Right cardiac atrium (tissue), 5 donors: Measurements from ENCODE around the gene CTBP2. TPM values are rescaled to one million over a fixed set of nuclear protein-coding genes. Genes with fewer than 3 reads are reported as not detected.
A peak's percentile ranks its signal among the peaks of the same experiment; 100 is the strongest.

Source experiments
- ATAC-seq, 2 donors: fragments of 200-7000 bp; cut with Tn5 transposase; one replicate each; pipeline versions ENCODE4 v1.8.0 to v1.9.1; 2020; ENCODE audit warnings: moderate library complexity in 2 of 2, mild to moderate bottlenecking in 1 of 2
- DNase-seq, 3 donors: peaks; one replicate each; pipeline ENCODE4 v3.0.0-alpha.2; 2020
- H3K27ac ChIP-seq: one replicate; pipeline ENCODE4 v1.5.1; 2013; ENCODE audit warnings: mild to moderate bottlenecking, low read length, control low read depth, moderate library complexity
- H3K27me3 ChIP-seq: one replicate; pipeline ENCODE4 v1.6.1; 2013; ENCODE audit not compliant: control insufficient read depth, insufficient read depth
- H3K4me1 ChIP-seq: one replicate; pipeline ENCODE4 v1.6.1; 2013; ENCODE audit warnings: low read length; ENCODE audit not compliant: control insufficient read depth, insufficient read depth
- H3K4me3 ChIP-seq: one replicate; pipeline ENCODE4 v1.5.1; 2013; ENCODE audit warnings: low read length, control low read depth
- H3K9me3 ChIP-seq: one replicate; pipeline ENCODE4 v1.6.1; 2013; ENCODE audit warnings: low read length; ENCODE audit not compliant: control insufficient read depth
- WGBS: extraction: QIAGEN DNeasy Blood & Tissue Kit; methylation state at CpG from one replicate; pipeline ENCODE4 v1.1.7; 2013; 5-methylcytosine and 5-hydroxymethylcytosine counted together
- intact Hi-C, 4 donors: fragments of 100-400 bp; cut with DNase I; formaldehyde crosslinking; loops; one replicate each; pipeline versions ENCODE4 v1.11.0 to v1.14.0; 2022 to 2023
- polyA plus RNA-seq: library from polyadenylated mRNA; stranded (reverse); fragments of 200-250 nt; gene quantifications from one replicate; pipeline ENCODE4 v1.2.3, GENCODE V29; 2013
- total RNA-seq, 4 donors: library from RNA; stranded (reverse); fragmentation: NEBNext Ultra II Directional; extraction: Animal tissue kit (Norgen Biotek cat#: 25700); gene quantifications; one replicate each; pipeline ENCODE4 v1.2.1, GENCODE V29; 2021
- donor health status: healthy with polysubstance abuse.
- donor health status: DM: no; HTN: yes; CAD: no.
- donor health status: DM: no; HTN: no; CAD: no.
- donor health status: DM: no; HTN: yes; CAD: no; lungs with severe emphysema.
- donor health status: DM: yes; HTN: yes; CAD: no.

The CTBP2 gene
- total and polyA plus RNA-seq, 5 donors, result 16.6 to 38.7 (median 37.6) TPM

DNA sequence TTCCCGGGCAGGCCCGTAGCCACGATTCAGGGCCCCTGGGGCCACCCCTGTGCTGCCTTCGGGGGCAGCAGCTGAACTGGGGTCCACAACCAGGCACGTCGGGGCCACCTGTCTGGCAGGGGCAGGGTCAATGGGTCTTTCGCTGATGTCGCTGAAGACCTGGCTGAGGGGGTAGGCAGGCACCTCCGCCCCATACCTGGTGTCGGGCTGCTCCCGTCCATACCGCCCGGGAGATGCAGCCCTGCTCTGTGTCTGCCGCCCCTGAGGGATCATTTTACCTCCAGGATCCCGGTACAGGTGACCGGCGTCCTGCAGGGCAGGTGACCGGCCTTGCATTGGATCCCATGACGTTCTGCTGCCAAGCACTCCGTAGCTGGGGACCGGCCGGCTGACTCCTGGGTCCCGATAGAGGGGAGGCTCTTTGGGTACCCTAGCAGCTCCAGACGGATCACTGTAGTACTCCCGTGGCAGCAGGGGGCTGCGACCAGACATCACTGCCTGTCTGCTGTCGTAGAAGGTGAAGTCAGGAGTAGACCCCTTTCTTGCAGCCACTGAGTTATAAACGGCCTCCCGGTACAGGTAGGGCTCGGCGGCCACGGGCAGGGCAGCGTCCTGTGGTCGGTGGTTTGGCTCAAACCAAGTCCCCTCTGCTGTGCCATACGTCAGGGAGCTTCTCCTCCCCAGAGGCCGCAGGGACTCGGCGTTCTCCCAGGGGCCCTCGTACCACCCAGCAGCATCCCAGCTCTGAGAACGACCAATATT, 133.2 kb downstream of the CTBP2 start:
- peaks cover 22% of the 10 kb centered on the region for H3K4me1 ChIP-seq
- intact Hi-C loops, result no loop called here
- DNase-seq, result peak in 1 of 3 donors; percentile 48

DNA sequence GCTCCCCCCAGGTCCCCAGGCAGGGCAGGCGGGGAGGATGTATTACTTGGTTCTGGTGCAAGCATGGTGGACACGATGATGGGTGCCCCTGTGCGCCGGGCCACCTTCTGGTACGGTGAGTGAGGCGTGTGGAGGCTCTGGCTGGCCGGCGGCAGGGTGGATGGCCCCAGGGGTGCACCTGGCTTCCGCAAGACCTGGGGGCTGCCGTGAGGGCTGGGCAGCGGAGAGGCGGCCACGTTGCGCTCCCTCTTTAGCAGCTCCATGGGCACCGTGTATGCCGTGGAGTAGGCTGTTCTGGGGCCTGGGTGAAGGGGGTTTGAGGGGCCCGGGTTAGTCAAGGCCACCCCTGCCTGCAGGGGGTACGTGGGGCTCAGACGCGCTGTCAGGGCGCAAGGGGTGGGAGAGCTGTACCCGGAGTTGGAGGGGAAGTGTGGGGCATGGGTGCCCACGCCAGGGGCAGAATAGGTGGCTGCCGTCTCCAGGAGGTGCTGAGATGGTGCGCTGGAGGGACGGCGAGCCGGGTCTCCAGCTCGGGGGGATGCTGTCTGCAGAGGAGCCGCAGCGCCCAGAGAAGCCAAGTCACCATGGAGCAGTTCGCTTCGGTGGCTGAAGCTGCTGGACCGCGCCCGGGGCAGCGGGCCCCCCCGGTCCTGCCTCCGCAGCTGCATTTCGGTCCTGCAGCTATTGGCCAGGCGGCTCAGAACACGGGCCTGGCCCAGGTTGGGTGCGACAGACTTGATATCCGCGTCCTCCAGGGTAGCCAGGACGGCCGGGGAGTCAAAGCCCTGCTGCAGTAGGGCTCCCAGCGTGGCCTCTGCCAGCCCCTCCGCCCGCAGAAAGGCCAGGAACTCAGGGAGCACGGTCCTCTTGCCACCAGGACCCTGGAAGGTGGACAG, 134.1 kb downstream of the CTBP2 start:
- WGBS, result 96% methylated on average over 51 of the region's 51 CpGs
- Histone ChIP-seq H3K27me3 (no peaks in the 10 kb centered on the region), H3K27ac (no peak overlapping the region), H3K9me3 (no peaks in the 10 kb centered on the region), H3K4me3 (no peak overlapping the region), H3K4me1 (peaks cover 28% of the 10 kb centered on the region)
- ATAC-seq (no peak), DNase-seq (peak in 1 of 3 donors; percentile 37)
- intact Hi-C loops, result no loop called here

More for the DNA sequence above, 133.2 kb downstream of the CTBP2 start:
- WGBS, result 94% methylated on average over 40 of the region's 40 CpGs
- H3K27me3 ChIP-seq, result no peaks in the 10 kb centered on the region
- ATAC-seq, result no peak
- no peaks in the 10 kb centered on the region for H3K9me3 ChIP-seq
- H3K27ac ChIP-seq, result peak overlapping the region; percentile 8
- no peak overlapping the region for H3K4me3 ChIP-seq

DNA sequence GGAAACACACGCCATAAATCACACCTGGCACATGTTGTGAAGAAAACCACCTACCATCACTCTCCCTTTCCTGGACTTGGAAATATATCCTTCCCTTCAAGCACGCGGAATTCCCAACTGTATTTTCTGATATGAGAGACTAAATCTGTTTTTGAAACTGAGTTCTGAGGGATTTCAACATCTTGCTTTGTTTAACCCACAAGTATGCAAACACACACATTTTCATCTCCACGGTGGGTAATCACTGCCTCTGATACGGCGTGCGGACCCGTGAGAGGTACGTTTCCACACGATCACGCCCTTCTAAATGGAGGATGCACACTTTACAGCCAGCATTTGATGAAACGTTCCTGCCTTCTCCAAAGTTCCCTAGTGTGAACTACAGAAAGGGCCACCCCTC, 135.0 kb downstream of the CTBP2 start:
- DNase-seq (no peak), ATAC-seq (no peak)
- intact Hi-C loops, result no loop called here
- no peak overlapping the region for H3K4me3 ChIP-seq
- no peaks in the 10 kb centered on the region for H3K27me3 ChIP-seq
- H3K27ac ChIP-seq, result peak overlapping the region; percentile 25
- peaks cover 23% of the 10 kb centered on the region for H3K4me1 ChIP-seq
- H3K9me3 ChIP-seq, result no peaks in the 10 kb centered on the region
- WGBS, result 46% methylated on average over 12 of the region's 12 CpGs

DNA sequence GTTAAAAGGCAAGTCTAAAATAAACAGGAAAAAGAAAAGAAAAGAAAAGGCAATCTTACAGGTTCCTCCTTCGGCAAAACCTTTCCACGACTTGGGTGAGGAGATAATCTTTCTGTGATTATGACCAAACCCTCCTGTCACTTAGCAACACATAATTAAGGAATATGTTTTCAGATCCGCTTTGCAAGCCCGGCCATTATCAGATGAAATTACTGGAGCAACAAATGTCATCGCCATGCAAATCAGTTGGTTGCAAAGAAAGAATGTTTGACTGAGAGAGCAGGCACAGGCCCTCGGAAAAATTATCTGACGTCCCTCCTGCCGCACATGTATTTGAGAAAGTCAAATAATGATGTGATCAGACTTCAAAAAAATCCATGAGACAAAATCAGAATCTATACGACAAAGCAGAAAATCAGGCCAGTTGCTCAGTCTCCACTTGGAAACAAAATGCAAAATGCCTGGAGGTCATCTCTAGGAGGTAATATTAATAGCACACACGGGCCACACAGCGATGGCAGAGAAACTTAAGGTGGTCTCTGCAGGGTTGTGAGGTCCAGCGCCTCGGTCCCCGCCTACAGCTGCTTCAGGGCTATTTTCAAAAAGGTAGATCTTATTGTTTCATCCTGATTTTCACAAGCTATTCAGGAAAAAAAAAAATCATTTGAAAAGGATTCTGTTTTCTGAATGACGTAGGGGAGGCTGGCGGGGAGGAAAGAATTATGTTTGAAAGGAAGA, 135.7 kb downstream of the CTBP2 start:
- DNase-seq (peak in 1 of 3 donors; percentile 13), ATAC-seq (no peak)
- H3K4me3 ChIP-seq, result no peak overlapping the region
- no peaks in the 10 kb centered on the region for H3K9me3 ChIP-seq
- 44% methylated on average over 16 of the region's 16 CpGs for WGBS
- peaks cover 27% of the 10 kb centered on the region for H3K4me1 ChIP-seq
- no peak overlapping the region for H3K27ac ChIP-seq
- intact Hi-C loops, result no loop called here
- H3K27me3 ChIP-seq, result no peaks in the 10 kb centered on the region

DNA sequence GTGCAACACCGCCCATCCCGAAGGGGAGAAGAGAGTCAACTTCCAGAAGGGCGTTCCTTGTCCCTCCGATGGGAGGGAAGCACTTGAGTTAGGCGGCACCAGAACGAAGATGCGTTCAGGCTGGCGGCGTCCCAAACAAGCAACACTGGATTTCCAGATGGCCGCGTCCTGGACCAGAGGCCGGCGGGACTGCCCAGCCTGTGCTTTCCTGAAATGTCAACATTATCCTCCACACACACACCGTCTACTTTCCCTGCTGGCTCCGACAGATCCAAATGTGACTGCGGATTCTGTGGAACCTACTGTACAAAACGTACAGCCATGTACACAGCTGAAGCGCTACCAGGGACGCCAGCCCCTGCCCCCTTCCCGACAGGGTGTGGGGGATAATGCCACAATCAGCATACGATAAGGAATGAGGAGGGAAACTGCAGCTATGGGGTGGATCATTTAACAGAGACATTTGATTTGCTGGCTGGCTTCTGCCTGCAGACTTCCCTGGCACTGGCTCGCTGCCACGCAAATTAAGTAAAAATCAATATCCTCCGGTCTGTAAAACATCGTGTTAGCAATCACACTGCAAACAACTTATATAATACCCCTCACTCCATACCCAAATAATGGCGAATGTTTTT, 136.4 kb downstream of the CTBP2 start:
- Histone ChIP-seq H3K27ac (peak overlapping the region; percentile 63), H3K9me3 (no peaks in the 10 kb centered on the region), H3K4me3 (no peak overlapping the region), H3K4me1 (peaks cover 27% of the 10 kb centered on the region), H3K27me3 (no peaks in the 10 kb centered on the region)
- 27% methylated on average over 26 of the region's 26 CpGs for WGBS
- ATAC-seq (peak; percentile 53 to 62), DNase-seq (peak; percentile 73 to 91 (median 87))
- intact Hi-C loops, result no loop called here

DNA sequence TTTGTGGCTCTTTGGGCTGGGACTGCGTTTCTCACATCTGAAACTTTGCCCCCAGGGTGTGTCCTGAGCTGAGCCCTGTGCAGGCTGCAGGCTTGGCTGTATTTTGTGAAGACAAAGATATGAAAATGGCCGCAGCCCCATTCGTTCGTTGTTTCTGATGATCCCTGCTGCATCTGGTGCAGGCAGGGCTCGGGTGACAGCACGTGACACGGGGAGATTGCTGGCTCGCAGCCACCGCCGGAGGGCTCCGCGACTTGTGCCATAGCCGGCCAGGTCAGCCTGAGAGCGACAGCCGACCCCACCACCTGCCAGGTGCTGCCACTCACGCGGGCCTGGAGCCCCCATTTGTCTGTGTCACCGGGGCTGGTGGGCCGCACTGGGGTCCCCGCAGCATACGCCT, 137.1 kb downstream of the CTBP2 start:
- no peaks in the 10 kb centered on the region for H3K27me3 ChIP-seq
- H3K27ac ChIP-seq, result peak overlapping the region; percentile 63
- ATAC-seq (peak; percentile 6 to 27), DNase-seq (peak in 2 of 3 donors; percentile 81 to 83)
- 54% methylated on average over 21 of the region's 21 CpGs for WGBS
- H3K4me3 ChIP-seq, result no peak overlapping the region
- H3K9me3 ChIP-seq, result no peaks in the 10 kb centered on the region
- peaks cover 28% of the 10 kb centered on the region for H3K4me1 ChIP-seq
- intact Hi-C loops, result no loop called here

DNA sequence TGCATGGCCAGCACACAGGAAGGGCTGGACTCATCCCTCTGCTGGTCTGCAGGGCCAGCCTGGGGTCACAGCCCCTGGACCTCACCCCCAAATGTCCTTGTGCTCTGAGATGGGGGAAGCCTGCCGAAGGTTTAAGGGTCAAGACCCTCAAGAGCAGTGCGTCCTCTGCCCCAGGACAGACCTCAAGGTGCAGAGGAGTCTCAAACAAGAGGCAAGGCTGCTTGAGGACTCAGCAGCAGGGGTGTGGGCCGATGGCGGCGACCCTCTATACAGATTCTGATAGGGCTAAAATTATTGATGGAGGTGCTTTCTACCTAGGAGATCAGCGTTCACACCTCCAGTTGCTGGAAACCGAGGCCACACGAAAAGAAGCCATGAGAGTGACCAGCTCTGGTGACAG, 137.7 kb downstream of the CTBP2 start:
- H3K9me3 ChIP-seq, result no peaks in the 10 kb centered on the region
- ATAC-seq (no peak), DNase-seq (peak in 1 of 3 donors; percentile 14)
- peaks cover 32% of the 10 kb centered on the region for H3K4me1 ChIP-seq
- H3K27ac ChIP-seq, result peak overlapping the region; percentile 58
- H3K4me3 ChIP-seq, result no peak overlapping the region
- intact Hi-C loops, result no loop called here
- no peaks in the 10 kb centered on the region for H3K27me3 ChIP-seq
- 95% methylated on average over 8 of the region's 8 CpGs for WGBS

DNA sequence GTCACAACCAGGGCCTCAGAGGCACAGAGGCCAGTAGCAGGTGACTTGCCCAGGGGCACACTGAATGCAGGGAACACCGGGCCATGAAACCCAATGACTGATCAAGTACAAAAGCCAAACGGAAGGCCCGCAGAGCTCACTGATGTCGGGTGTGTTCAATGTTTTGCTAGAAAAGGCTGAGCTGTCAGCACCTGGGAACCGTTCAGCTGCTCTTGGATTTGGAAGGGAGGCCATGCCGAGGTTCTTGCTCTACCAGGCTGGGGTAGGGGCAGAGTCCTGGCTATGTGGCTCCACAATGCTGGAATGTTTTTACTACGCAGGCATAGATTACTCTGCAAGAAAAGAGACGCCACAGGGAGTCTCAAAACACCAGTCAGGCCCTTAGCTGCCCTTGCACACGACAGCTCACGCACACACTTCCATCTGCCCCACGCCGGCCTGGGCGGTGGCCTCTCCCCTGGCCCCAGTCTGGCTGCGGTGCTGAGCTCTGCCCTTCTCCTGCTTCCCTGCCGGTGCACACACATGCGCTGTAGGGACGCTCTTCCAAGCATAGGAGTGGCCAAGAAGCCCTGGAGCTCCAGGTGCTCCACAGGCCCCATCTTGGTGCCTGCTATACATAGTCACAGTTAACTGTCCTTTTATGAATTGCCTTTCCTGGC, 138.5 kb downstream of the CTBP2 start:
- 75% methylated on average over 17 of the region's 17 CpGs for WGBS
- H3K27ac ChIP-seq, result no peak overlapping the region
- H3K27me3 ChIP-seq, result no peaks in the 10 kb centered on the region
- DNase-seq, result peak in 2 of 3 donors; percentile 36 to 64
- no peak for ATAC-seq
- peaks cover 40% of the 10 kb centered on the region for H3K4me1 ChIP-seq
- intact Hi-C loops, result no loop called here
- no peaks in the 10 kb centered on the region for H3K9me3 ChIP-seq
- H3K4me3 ChIP-seq, result no peak overlapping the region

DNA sequence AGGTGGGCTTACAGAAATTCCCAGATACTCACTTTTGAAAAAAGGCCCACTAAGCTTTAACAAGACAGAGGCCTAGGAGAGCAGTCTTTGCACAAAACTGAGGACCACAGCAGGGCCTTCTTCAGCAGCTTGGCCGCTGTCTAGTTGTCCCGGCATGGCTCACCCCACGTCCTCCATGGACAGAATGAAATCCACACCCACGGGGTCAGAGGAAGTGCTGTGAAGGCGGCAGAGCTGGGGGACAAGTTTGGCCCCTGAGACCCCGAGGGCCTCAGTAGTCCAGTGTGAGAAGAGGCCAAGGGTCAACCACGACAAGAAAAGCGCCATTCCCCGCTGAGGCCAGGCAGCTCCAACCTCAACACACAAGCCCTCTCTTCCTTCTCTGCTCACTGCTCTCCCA, 139.5 kb downstream of the CTBP2 start:
- ATAC-seq, result no peak
- Histone ChIP-seq H3K27me3 (no peaks in the 10 kb centered on the region), H3K27ac (no peak overlapping the region), H3K9me3 (no peaks in the 10 kb centered on the region), H3K4me3 (no peak overlapping the region), H3K4me1 (peaks cover 48% of the 10 kb centered on the region)
- intact Hi-C loops, result no loop called here
- DNase-seq, result peak in 2 of 3 donors; percentile 26 to 28
- 86% methylated on average over 9 of the region's 9 CpGs for WGBS

DNA sequence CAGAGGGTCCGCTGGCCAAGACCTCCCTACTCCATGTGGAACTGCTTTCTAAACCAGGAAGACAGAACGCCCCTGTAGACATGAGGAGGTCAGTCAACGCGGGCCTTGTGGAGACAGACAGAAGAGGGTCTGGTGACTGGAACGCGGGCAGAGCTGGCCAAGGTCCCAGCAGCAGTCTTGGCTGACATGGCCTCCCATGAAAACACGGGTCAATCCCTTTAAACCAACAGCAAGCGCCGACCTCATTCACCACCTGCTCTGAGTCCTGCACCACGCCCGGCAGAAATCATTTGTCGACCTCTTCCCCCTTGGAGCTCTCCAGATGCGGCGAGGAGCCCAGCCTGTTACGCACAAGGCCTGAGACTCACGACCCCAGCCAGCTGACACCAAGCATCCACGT, 140.0 kb downstream of the CTBP2 start:
- intact Hi-C loops, result no loop called here
- Histone ChIP-seq H3K9me3 (no peaks in the 10 kb centered on the region), H3K4me1 (peaks cover 50% of the 10 kb centered on the region), H3K27me3 (no peaks in the 10 kb centered on the region), H3K27ac (no peak overlapping the region), H3K4me3 (no peak overlapping the region)
- 75% methylated on average over 17 of the region's 17 CpGs for WGBS
- ATAC-seq (no peak), DNase-seq (peak in 2 of 3 donors; percentile 50 to 62)
